IPS-18c (cell line): ENCODE measurements around the gene ENDOG.
"Not testable (repeated sequence)": the region's sequence is repeated elsewhere in the genome, so short reads cannot be mapped to it uniquely, and the experiment has no call there.

ENCODE experiments used
- H3K4me3 ChIP-seq: 2 replicates; pipeline ENCODE4 v1.7.0; 2013; ENCODE audit warnings: low read depth, mild to moderate bottlenecking, low read length, moderate library complexity; ENCODE audit not compliant: insufficient read depth
- H3K9me3 ChIP-seq: one replicate; pipeline ENCODE4 v1.6.1; 2013; ENCODE audit warnings: mild to moderate bottlenecking, low read length, moderate library complexity; ENCODE audit not compliant: control insufficient read depth, insufficient read depth

Gene ENDOG

DNA sequence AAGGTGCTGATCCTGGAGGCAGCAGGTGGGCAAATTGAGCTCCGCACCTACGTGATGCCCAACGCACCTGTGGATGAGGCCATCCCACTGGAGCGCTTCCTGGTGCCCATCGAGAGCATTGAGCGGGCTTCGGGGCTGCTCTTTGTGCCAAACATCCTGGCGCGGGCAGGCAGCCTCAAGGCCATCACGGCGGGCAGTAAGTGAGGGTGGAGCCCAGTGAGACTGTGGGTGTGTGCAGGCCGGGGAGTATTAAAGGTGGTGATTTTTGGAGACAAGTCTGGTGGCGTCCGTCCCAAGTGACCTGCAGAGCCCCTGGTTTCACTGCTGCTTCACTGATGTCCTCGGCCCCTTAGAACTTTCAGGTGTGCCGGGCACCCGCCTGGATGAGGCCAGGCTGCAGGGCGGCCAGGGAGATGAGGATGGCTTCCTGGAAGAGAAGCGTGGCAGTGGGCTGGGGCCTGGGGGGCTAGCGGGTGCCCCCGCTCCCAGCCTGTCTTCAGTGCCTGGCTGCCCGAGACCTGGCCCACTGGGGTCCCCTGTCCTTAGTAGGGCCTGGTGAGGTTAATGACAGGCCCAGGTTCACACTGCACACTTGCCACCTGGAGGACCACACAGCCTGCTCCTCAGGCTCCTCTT is 4.2 kb downstream of the ENDOG start:
- H3K4me3 ChIP-seq = no peak overlapping the region
- no peaks in the 10 kb centered on the region for H3K9me3 ChIP-seq

DNA sequence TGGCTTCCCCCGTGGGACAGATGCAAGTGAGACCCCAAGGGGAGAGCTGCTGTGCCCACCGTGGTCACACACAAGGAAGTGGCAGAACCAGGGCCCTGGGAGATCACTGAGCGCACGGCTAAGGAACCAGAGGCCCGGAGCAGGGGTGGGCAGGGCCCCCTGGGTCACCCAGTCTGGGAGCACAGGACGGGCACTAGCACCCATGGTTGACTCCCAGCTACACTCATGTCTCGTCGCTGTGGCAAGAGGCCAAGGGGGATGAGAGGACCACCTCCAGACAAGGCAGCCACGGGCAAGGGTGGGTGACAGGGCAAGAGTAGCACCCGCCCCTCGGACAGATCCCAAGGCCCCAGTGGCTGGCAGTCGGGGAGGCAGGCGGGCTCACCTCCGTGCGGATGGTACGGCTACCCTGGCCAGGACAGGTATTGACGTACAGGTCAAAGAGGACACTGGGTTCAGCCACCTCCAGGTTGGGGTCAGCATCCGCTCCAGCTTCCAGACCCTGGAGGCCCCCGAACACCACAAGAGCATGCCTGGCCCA is 5.1 kb downstream of the ENDOG start:
- H3K4me3 ChIP-seq = no peak overlapping the region
- no peaks in the 10 kb centered on the region for H3K9me3 ChIP-seq

DNA sequence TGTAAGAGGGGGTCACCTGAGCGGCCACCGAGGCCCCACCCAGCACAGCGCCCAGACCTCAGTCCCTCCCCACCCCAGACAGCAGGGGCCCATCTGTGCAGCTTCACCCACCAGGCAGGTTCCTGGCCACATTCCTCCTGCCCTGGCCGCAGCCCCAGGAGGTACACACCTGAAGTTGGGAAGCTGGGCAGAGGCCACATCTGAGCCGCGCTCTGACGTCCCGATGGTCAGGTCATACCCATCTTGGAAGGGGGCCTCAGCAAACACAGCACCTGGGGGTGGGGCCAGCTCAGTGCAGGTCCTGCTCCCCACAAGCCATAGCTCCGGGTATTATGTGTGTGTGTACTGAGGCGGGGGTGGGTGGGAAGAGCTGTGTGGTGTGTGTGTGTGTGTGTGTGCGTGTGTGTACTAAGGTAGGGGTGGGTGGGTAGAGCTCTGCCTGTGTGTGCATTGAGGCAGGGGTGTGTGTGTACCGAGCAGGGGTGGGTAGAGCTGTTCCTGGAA is 5.7 kb downstream of the ENDOG start:
- no peaks in the 10 kb centered on the region for H3K9me3 ChIP-seq
- H3K4me3 ChIP-seq = no peak overlapping the region

GRCh38 chr9:128824911-128825310 is 6.6 kb downstream of the ENDOG start:
- no peaks in the 10 kb centered on the region for H3K9me3 ChIP-seq
- H3K4me3 ChIP-seq = no peak overlapping the region

- Histone ChIP-seq H3K4me3 (no peak overlapping the region), H3K9me3 (no peaks in the 10 kb centered on the region)
Observed at GRCh38 chr9:128825923-128826700, 7.8 kb downstream of the ENDOG start.

DNA sequence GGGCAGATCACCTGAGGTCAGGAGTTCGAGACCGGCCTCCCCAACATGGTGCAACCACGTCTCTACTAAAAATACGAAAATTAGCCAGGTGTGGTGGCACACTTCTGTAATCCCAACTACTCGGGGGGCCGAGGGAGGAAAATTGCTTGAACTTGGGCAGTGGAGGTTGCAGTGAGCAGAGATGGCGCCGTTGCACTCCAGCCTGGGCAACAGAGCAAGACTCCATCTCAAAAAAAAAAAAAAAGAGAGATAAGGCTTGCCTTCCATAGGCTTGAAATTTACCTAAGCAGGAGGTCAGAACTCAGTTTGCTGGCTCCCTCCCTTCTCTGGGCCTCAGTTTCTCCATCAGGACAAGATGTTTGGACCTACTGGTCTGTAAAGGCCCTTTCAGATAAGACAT is 10.0 kb downstream of the ENDOG start:
- H3K9me3 ChIP-seq = no peaks in the 10 kb centered on the region
- peak overlapping the region; percentile 90; the same call in 1 of the 2 replicates for H3K4me3 ChIP-seq

DNA sequence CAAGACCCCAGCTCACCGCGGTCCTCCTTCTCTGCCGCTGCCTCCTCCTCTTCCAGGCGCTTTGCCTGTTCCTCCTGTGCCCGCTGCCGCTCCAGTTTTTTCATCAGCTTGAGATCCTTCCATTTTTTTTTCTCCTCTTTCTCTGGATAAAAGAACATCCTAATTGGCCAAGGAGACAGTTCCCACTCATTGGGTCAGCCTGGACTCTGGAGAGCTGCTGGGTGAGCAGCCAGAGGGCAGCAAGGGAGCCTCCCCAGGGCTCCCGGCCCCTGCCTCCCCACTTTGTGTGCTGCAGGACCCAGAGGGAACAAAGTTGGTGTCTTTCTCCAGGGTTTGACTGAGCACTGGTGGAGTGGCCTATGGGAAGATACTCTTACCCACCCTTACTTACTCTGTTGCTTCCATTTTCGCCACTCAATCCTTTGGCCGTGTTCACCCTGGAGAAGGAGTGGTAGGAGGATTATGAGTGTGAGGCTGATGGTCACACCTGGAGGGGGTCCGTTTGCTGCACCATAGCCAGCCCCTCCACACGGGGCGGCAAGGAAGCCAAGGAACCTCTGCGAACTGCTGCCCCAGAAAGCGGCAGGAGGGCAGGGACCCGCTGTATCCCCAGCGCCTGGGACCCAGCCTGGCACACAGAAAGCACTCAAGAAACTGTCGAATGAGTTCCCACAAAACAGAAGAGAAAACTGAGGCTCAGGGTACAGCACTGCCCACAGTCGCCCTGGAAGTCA is 10.6 kb downstream of the ENDOG start:
- Histone ChIP-seq H3K4me3 (peak overlapping the region; percentile 90), H3K9me3 (no peaks in the 10 kb centered on the region)

GRCh38 chr9:128829477-128830251 is 11.4 kb downstream of the ENDOG start, which contains the start of gene SPOUT1:
SPOUT1 (minus strand) TSS chr9:128829794; CDS start chr9:128829780, 14 bp downstream.
- Histone ChIP-seq H3K4me3 (peak within 1 kb of the TSS; percentile 90), H3K9me3 (no peaks in the 10 kb centered on the region)

GRCh38 chr9:128833696-128834095 is 15.4 kb downstream of the ENDOG start:
- Histone ChIP-seq H3K9me3 (no peaks in the 10 kb centered on the region), H3K4me3 (no peak overlapping the region)

DNA sequence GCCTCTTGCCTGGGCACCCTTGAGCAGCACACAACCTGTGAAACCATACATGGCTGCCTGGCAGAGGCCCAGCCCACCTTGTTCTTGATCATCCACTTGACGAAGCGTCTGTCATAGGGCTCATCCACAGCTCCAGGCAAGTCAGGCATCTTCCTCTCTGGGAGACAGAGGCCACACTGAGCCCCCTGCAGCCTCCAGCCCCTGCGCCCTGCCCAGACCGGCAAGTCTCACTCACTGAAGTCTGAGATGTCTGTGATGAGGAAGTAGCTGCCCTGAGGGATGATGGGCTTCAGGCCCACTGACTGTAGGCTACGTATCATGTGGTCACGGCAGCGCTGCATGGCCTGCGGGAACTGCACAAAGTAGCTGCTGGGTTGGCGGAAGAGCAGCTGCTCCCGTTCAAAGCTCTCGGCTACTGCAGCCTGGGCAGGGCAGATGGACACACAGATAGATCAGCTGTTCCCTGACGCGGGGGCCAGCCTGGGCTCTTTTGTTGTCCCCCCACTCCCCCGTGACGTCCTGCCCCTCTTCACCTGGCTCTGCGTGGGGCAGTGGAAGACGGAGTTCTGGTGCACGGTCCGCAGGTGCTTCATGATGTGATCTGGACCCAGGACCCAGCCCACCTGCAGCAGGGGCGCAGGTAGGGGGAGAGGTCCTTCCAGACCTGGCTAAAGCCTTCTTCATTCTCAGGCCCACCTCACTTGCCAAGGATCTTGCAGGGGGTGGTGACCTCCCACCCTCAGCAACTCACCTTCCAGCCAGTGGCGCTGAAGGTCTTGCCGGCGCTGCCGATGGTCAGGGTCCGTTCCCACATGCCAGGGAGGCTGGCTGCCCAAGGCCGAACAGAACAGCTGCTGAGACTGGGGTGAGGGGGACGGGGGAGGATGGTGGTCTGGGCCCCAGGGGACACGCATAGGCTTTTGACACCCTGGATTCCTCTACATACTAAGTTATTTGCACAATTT is 17.2 kb downstream of the ENDOG start:
- Histone ChIP-seq H3K4me3 (no peak overlapping the region), H3K9me3 (no peaks in the 10 kb centered on the region)

DNA sequence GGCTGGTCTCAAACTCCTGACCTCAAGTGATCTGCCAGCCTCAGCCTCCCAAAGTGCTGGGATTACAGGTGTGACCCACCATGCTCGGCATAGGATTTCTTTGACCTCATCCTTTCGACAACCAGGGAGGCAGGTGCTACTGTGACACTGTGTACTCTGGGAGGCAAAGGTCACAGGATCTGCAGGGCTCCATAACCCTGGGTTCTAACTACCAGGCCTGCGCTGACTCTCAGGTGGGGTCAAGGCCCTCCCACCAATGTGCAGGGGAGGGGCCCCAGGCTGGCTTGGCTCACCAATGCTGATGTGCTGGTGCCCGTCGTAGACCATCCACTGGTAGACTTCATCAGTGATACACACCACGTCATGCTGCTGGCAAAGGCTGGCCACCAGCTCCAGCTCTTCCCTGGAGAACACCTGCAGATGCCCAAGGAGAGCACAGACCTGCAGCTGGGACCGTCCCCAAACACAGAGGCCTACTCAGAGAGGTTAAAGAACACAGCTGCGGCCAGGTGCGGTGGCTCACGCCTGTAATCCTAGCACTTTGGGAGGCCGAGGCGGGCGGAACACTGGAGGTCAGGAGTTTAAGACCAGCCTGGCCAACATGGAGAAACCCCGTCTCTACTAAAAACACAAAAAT is 18.3 kb downstream of the ENDOG start:
- Histone ChIP-seq H3K9me3 (no peaks in the 10 kb centered on the region), H3K4me3 (no peak overlapping the region)

DNA sequence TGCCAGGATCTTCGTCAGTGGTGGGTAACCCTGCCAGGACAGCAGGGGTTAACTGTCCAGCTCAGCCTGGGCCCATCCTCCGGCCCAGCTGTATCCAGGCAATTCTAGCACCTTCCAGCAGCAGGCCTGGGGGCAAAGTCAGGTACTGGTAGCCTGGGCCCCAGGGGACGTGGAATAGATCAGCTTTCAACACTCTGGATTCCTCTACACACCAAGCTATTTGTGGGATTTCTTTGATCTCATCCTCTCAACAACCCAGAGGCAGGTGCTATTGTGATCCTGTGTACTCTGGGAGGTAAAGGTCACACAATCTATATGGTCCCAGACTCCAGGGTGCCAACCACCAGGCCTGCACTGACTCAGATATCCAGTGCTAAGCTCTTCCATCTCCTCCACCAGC is 20.0 kb downstream of the ENDOG start:
- H3K9me3 ChIP-seq = no peaks in the 10 kb centered on the region
- H3K4me3 ChIP-seq = no peak overlapping the region

DNA sequence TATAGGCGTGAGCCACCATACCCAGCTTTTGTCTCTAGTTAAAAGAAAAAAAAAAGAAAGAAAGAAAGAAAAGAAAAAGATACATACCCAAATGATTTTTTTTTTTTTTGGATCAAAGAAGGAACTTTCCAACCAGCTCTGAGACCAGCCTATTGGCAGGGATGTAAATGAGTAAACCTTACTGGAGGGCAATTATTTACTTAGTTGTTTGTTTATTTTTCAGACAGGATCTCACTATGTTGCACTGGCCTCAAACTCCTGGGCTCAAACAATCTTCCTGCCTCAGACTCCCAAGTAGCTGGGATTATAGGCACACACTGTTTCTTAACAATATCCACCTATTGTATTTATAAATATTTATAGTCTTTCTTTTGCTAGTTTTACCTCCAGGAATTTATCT is 22.2 kb downstream of the ENDOG start:
- Histone ChIP-seq H3K9me3 (no peaks in the 10 kb centered on the region), H3K4me3 (no peak overlapping the region)

- H3K4me3 ChIP-seq = no peak overlapping the region
- no peaks in the 10 kb centered on the region for H3K9me3 ChIP-seq
Observed at GRCh38 chr9:128841694-128842492, 23.6 kb downstream of the ENDOG start.

DNA sequence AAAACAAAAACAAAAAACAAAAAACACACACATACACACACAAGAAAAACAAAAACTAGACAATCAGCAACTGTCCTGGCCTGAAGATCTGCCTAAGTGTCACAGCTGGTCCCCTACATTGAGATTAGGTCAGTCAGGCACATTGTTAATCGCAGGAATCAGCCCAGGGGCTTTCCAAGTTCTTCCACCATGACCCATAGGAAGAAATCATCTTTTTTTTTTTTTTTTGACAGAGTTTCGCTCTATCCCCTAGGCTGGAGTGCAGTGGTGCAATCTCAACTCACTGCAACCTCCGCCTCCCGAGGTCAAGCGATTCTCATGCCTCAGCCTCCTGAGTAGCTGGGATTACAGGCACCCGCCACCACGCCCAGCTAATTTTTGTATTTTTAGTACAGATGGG is 24.9 kb downstream of the ENDOG start:
- not testable (repeated sequence) for H3K9me3 ChIP-seq

More for the DNA sequence above, 24.9 kb downstream of the ENDOG start:
- H3K4me3 ChIP-seq = not testable (repeated sequence)
